OCI-LY1 (cell line): Measurements from ENCODE around the gene SRP9.

Source experiments
- EZH2 ChIP-seq: fragments of 200-600 bp; sonication (generic), shearing (Covaris generic); IDR thresholded peaks from 2 replicates; pipeline ENCODE4 v1.8.0; 2017; ENCODE audit warnings: borderline replicate concordance, mixed run types, mild to moderate bottlenecking, antibody characterized with exemption, low read length, moderate library complexity, mixed read lengths
- TF ChIP-seq, protein P1 (sequence below): fragments of 200-600 bp; sonication (generic), shearing (Covaris generic); IDR thresholded peaks from 2 replicates; pipeline ENCODE4 v1.5.1; 2017; ENCODE audit warnings: mild to moderate bottlenecking, antibody characterized with exemption, low read length, moderate library complexity, mixed read lengths

DNA sequence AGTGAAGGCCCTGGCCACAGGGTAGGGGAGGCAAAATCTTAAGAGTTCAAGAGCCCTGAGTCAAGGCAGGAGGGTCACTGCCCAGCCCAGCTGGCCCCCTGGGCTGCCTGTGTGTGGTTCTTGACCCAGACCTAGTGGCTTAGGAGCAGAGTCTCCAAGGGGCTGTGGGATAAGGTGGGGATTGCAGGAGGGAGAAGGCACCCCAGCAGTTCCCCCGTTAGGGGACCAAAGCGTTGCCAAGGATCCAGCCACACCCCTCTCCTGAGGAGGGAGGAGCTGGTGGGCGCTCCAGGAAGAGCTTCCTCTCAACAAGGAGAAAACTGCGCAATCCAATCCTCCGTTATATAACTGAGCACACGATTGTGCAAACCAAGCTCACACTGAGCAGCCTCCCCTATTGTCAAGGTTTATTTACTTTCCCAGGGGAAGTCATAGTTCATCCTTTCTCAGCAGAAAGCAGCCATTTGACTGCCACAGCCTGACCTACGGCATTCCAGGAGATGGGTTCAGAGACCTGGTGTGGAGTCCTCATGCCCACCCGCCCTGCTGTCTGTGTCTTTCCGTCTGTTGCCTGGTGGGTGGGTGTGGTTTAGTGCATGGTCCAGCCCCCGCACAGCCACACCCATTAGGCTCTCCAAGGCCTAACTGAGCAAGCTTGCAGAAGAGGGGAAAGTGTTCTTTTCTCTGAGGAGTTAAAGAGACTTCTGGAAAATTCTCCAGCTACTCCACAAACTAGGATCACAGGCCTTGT, 35.8 kb downstream of the SRP9 start:
- no peak for TF ChIP-seq EZH2
- TF ChIP-seq, protein P1, sequence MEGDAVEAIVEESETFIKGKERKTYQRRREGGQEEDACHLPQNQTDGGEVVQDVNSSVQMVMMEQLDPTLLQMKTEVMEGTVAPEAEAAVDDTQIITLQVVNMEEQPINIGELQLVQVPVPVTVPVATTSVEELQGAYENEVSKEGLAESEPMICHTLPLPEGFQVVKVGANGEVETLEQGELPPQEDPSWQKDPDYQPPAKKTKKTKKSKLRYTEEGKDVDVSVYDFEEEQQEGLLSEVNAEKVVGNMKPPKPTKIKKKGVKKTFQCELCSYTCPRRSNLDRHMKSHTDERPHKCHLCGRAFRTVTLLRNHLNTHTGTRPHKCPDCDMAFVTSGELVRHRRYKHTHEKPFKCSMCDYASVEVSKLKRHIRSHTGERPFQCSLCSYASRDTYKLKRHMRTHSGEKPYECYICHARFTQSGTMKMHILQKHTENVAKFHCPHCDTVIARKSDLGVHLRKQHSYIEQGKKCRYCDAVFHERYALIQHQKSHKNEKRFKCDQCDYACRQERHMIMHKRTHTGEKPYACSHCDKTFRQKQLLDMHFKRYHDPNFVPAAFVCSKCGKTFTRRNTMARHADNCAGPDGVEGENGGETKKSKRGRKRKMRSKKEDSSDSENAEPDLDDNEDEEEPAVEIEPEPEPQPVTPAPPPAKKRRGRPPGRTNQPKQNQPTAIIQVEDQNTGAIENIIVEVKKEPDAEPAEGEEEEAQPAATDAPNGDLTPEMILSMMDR, result no peak
